Lower leg skin (tissue), 4 donors: ENCODE measurements around the gene ABCC4. TPM values are rescaled to one million over a fixed set of nuclear protein-coding genes. Genes with fewer than 3 reads are reported as not detected.

ENCODE experiments used
- DNase-seq, 2 donors: peaks; one replicate each; pipeline ENCODE4 v3.0.0-alpha.2; 2019; ENCODE audit warnings: low spot score in 2 of 2
- H3K4me3 ChIP-seq: fragments of 200-600 bp; sonication (generic); 2 replicates; pipeline ENCODE4 v1.5.1; 2017; ENCODE audit warnings: mild to moderate bottlenecking, low read depth; ENCODE audit not compliant: poor library complexity, severe bottlenecking
- CTCF ChIP-seq, 3 donors: fragments of 450-650 bp; IDR thresholded peaks; one replicate each; pipeline ENCODE4 v1.5.1; 2016; ENCODE audit warnings: antibody characterized with exemption in 3 of 3, mild to moderate bottlenecking in 3 of 3, moderate library complexity in 2 of 3
- POLR2A ChIP-seq, 2 donors: fragments of 450-650 bp; IDR thresholded peaks; one replicate each; pipeline ENCODE4 v1.6.1; 2016 to 2017; ENCODE audit warnings: antibody characterized with exemption in 2 of 2, mild to moderate bottlenecking in 1 of 2, moderate library complexity in 1 of 2
- WGBS, 2 donors: methylation state at CpG; one replicate each; pipeline ENCODE4 v1.1.5; 2018; 5-methylcytosine and 5-hydroxymethylcytosine counted together
- intact Hi-C: fragments of 100-400 bp; cut with DNase I; formaldehyde crosslinking; loops from one replicate; pipeline ENCODE4 v1.15.0; 2023; ENCODE audit warnings: low total_unique reads
- total RNA-seq, 4 donors: library from RNA; depleted of rRNA; stranded (reverse); fragments of >200 nt; gene quantifications; one replicate each; pipeline ENCODE4 v1.1.0, GENCODE V29; 2016

The ABCC4 gene
- total RNA-seq, 4 donors from 2014 or later = 5.1 to 30.9 (median 11.1) TPM

DNA sequence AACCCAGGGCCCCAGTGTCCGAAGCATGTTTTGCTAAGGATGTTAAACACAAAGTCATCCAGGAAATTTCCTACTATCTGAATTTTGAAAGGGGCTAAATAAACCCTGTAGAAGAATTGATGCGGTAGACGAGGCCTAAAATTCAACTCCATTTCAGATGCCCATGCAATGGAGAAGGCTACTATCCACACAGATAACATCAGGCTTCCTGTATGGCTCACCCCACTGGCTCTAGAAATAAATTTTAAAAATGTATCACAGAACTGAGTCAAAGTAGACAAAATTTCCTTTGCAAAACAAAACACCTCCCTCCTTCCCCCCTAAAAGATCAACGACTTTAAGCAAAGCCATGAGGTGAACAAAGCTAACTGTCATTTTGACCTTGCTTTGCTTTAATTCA is 188.4 kb downstream of the ABCC4 start:
- WGBS, 2 donors = 89 to 93% methylated on average over 4 of the region's 4 CpGs
- H3K4me3 ChIP-seq = no peak overlapping the region
- intact Hi-C loops = no loop called here
- DNase-seq = no peak
- TF ChIP-seq POLR2A (IDR thresholded peaks at IDR 0.05) = no peak
- no peak for TF ChIP-seq CTCF (IDR thresholded peaks at IDR 0.05)

DNA sequence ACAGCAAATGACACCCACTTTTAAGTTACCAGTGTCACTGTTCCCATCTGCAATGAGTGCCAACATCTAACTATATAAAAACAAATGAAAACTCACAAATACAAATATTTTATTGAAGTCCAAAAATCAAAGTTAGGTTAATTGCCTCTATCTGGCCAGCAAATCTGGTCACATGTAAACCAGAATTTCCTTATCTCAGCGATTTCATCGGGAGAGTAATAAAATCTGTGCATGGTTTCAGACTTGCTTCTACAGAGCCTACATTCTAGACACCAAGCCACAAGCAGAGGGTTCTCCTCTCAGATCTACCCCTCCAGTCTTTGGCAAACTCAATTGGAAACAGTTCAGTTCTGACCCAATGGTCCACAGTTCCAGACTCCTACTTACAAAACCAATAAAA is 189.6 kb downstream of the ABCC4 start:
- WGBS, 2 donors = 37 to 54% methylated on average over 2 of the region's 2 CpGs
- H3K4me3 ChIP-seq = no peak overlapping the region
- TF ChIP-seq POLR2A (IDR thresholded peaks at IDR 0.05) (no peak), CTCF (IDR thresholded peaks at IDR 0.05) (no peak)
- intact Hi-C loops = no loop called here
- DNase-seq = no peak

- 67 to 75% methylated on average over 1 of the region's 1 CpG for WGBS, 2 donors
- intact Hi-C loops = no loop called here
- no peak overlapping the region for H3K4me3 ChIP-seq
- no peak for TF ChIP-seq CTCF (IDR thresholded peaks at IDR 0.05)
- no peak for TF ChIP-seq POLR2A (IDR thresholded peaks at IDR 0.05)
- DNase-seq = no peak
These were observed 194.7 kb downstream of the ABCC4 start for GRCh38 chr13:95106562-95106961.

- no peak overlapping the region for H3K4me3 ChIP-seq
- 88 to 89% methylated on average over 7 of the region's 7 CpGs for WGBS, 2 donors
- no peak for DNase-seq
- no peak for TF ChIP-seq POLR2A (IDR thresholded peaks at IDR 0.05)
- no peak for TF ChIP-seq CTCF (IDR thresholded peaks at IDR 0.05)
- intact Hi-C loops = no loop called here
These were observed 200.5 kb downstream of the ABCC4 start for GRCh38 chr13:95100525-95101433.

DNA sequence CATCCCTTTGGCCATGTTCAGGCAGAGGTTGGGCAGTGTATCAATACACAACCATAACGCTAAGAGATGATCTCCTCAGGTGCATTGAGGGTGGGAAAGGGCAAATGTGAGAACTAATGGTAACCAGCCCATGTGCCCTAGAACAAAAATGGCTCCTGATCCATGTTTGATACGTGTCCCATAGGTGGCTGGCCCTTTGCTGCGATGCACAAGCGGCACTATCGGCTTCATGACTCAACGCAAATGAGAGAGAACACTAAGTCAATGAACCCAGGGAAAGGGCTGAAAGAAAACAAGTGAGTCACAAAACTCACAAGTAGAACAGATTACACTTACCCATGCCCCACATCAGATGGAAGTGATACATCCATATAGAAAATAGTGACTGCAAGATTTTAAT is 201.7 kb downstream of the ABCC4 start:
- WGBS, 2 donors = 96 to 98% methylated on average over 6 of the region's 6 CpGs
- no peak for DNase-seq
- no peak overlapping the region for H3K4me3 ChIP-seq
- intact Hi-C loops = no loop called here
- TF ChIP-seq POLR2A (IDR thresholded peaks at IDR 0.05) = no peak
- TF ChIP-seq CTCF (IDR thresholded peaks at IDR 0.05) = no peak
